Right renal cortex interstitium (tissue), 3 donors: ENCODE measurements around the gene CSNK1G1. TPM values are rescaled to one million over a fixed set of nuclear protein-coding genes. Genes with fewer than 3 reads are reported as not detected.
"Not testable (repeated sequence)": the region's sequence is repeated elsewhere in the genome, so short reads cannot be mapped to it uniquely, and the experiment has no call there.

Experiments
- DNase-seq, 3 donors: peaks; one replicate each; pipeline ENCODE4 v3.0.0-alpha.2; 2013; ENCODE audit warnings: low read depth in 3 of 3, low spot score in 2 of 3
- polyA plus RNA-seq, 3 donors: library from polyadenylated mRNA; unstranded; fragments of 120-200 nt; gene quantifications; one replicate each; pipeline ENCODE4 v1.2.1, GENCODE V29; 2013; ENCODE audit not compliant: insufficient read length in 3 of 3

CSNK1G1 gene
- polyA plus RNA-seq, result 10 to 100 TPM; 20.6 to 23.1 (median 22.8) TPM

GRCh38 chr15:64355944-64356709 is at the start of gene CSNK1G1:
CSNK1G1 (minus strand) TSS chr15:64356173; CDS start chr15:64300499, 55,674 bp downstream.
- peak; percentile 95 to 98 (median 95) for DNase-seq

GRCh38 chr15:64400583-64400982 is 44.6 kb upstream of the CSNK1G1 start:
- DNase-seq, result no peak

GRCh38 chr15:64398575-64398974 is 42.6 kb upstream of the CSNK1G1 start:
- DNase-seq, result no peak

- DNase-seq, result no peak
Observed at GRCh38 chr15:64396789-64397188, 40.8 kb upstream of the CSNK1G1 start.

GRCh38 chr15:64392471-64392870 is 36.5 kb upstream of the CSNK1G1 start:
- DNase-seq, result not testable (repeated sequence)

- no peak for DNase-seq
Observed at GRCh38 chr15:64389036-64389435, 33.1 kb upstream of the CSNK1G1 start.

- DNase-seq, result peak; percentile 82 to 88 (median 82)
Observed at GRCh38 chr15:64387562-64388168, 31.7 kb upstream of the CSNK1G1 start, which contains the start of gene TRIP4. TRIP4 (plus strand) TSS chr15:64387836; CDS start chr15:64387864, 28 bp downstream.

- no peak for DNase-seq
Observed at GRCh38 chr15:64386291-64386690, 30.3 kb upstream of the CSNK1G1 start.

GRCh38 chr15:64383760-64384159 is 27.8 kb upstream of the CSNK1G1 start:
- no peak for DNase-seq

- DNase-seq, result peak; percentile 81 to 91 (median 87)
Observed at GRCh38 chr15:64381000-64381751, 25.2 kb upstream of the CSNK1G1 start, which contains the start of gene PCLAF. PCLAF (minus strand) TSS chr15:64381441; CDS start chr15:64381371, 70 bp downstream.

- not testable (repeated sequence) for DNase-seq
Observed at GRCh38 chr15:64380130-64380870, 24.3 kb upstream of the CSNK1G1 start.

- DNase-seq, result no peak
Observed at GRCh38 chr15:64379216-64379960, 23.4 kb upstream of the CSNK1G1 start.

GRCh38 chr15:64373360-64373759 is 17.4 kb upstream of the CSNK1G1 start:
- DNase-seq, result no peak

GRCh38 chr15:64371383-64371782 is 15.4 kb upstream of the CSNK1G1 start:
- DNase-seq, result not testable (repeated sequence)

GRCh38 chr15:64369078-64369607 is 13.2 kb upstream of the CSNK1G1 start:
- DNase-seq, result no peak

- no peak for DNase-seq
Observed at GRCh38 chr15:64361259-64361658, 5.3 kb upstream of the CSNK1G1 start.

GRCh38 chr15:64356710-64357040 is 702 bp upstream of the CSNK1G1 start:
- no peak for DNase-seq

GRCh38 chr15:64355348-64355943 is 527 bp downstream of the CSNK1G1 start:
- peak in 1 of 3 donors; percentile 19 for DNase-seq

- no peak for DNase-seq
Observed at GRCh38 chr15:64354688-64355344, 1.2 kb downstream of the CSNK1G1 start.
